HG02623 (cell line): ENCODE measurements around the gene C3orf52.
A peak's percentile ranks its signal among the peaks of the same experiment; 100 is the strongest.

Experiments used
- ATAC-seq: cut with Tn5 transposase; IDR thresholded peaks from one replicate; pipeline ENCODE4 v1.9.1; 2021; ENCODE audit warnings: moderate library complexity; ENCODE audit not compliant: unreplicated experiment

C3orf52 gene

DNA sequence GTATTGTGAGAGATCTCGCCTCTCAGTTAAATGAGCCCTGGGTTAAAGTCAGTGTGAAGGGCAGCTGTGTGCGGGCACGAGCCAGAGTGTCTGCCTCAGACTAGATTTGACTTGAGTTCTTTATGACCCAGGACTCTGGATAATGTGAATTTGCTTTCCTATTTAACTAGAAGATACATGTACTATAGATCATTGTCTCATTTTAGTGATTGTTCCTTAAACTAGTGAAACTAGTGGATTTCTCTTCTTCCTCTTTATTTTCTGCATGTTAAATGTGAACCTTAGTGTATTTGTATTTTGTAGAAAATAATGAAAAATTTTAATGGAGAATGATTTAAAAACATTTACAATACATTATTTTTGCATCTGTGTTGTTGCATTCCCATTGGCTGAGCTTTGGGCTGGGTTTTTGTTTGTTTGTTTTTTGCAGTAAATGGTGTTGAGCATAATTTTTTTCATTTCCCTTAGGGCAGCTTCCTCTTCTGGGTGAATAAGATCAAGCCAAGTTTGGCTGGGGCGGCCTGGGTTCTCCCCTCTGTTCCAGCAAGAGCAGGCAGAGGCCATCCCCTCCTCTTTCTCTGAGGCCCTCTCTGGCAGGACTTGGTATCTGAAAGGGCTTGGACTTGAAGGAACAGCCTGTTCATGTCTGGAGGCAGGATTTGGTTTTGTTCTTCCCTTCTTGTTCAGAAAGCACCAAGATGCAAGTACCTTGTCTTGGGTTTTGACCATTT lies 31.8 kb downstream of the C3orf52 start:
- no peak for ATAC-seq

DNA sequence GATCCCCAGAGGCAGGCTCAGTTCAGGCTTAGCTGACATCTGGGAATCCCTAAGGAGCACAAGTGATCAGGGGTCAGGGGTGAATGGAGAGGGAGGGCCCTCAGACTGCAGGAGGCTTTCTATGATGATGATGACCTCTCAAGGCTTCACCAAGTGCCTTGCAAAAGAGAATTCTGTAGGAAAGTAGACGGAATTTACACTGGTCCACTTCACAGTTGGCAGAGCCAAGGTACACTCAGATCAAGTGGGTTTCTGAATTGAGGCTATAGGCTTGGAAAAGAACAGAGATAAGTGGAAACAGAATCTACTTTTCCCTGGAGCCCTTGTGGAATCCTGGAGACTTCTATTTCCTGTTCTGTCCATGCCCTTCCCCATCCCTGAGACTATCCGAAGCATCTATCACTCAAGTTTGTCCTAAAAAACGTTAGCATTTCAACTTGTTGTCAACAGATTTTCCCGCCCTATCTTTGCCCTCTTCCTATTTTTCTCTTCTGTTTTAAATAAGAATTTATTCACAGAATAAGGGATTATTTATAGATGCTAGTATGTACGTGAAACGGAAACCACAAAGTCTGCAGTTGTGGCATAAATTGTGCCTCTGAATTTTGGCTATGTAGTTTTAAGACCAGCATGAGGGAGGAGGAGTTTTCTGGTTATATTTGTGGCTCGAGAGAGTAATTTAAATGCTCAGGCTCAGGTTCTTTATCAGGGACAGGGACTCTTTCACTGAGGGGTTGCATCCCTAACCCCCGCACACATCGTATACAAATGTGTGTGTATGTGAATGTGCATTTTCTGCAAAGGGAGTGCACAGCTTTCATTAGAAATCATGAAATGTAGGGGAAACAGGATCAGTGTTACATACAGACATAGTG lies 34.0 kb downstream of the C3orf52 start:
- no peak for ATAC-seq

DNA sequence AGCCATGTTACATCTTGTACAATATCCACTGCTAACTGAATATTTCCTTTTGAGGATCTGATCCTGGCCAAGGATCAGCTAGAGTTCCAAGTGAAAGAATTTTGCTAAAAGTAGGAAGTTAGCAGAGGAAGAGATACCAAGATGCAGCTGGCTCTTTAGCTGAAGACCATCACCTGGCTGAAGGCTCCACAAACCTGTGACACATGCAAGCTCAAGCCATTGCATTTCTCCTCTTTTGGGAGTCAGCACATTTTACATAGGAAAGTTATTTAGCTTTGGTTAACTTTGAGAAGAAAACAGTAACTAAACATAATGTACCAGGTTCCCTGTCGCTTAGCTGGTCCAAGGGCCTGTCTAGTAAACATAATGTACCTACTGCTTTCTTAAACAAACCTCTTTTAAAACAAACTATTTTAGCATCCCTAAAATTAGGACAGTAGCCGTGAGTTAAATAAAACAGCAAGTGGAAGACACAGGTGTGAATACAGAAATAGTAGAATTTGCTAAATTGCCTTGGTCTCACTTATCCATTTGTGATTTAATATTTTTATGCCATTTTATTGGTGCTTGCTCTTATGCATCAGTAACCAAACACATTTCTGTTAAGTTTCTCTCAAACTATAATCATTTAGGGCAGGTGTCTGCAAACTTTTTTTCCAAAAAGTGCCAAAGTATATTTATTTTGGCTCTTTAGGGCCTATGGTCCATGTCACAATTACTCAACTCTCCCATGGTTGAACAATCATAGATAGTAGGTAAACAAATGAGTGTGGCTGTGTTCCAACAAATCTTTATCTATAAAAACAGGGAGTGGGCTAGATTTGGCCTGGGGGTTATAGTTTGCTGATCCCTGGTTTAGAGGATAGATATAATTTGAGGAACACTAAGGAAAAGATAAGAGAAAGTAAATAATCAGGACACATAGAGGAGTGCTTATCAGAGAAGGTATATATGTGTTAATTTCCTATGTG lies 35.7 kb downstream of the C3orf52 start:
- ATAC-seq = no peak

DNA sequence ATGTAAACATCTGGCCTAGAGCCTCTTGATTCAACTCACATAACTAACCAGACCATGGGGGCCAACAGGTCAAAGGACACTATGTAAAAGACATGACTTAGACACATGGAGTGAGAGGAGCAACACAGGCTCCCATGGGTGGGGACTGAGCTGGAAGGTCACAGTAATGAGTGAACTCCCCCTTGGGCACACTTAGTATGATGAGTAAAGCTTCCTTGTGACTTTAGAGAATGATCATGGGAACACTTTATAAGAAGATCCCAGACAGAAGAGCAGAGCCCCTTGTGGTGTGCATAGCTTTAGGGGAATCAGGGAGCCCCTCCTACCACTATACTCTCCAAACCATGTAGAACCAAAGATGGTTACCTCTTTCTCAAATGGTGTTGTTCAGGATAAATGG lies 36.7 kb downstream of the C3orf52 start:
- no peak for ATAC-seq

DNA sequence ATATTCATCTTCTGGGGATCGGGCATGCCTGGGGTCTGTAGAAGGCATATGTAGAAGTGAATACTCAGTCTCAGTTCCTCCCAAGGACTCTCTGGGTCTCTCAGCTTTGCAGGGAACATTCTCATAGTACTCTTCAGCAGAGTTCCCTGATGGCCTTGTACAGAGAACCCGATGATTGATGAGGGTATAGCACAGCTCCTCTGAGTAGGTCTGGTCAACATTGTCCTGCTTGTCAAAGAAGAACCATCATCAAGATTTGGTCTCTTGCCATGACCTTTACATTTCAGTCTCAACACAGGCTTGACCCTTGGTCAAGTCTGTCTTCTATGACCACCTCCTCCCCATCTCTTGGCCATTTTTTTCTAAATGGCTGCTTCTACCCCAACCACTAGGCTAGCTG lies 37.4 kb downstream of the C3orf52 start:
- ATAC-seq = no peak

DNA sequence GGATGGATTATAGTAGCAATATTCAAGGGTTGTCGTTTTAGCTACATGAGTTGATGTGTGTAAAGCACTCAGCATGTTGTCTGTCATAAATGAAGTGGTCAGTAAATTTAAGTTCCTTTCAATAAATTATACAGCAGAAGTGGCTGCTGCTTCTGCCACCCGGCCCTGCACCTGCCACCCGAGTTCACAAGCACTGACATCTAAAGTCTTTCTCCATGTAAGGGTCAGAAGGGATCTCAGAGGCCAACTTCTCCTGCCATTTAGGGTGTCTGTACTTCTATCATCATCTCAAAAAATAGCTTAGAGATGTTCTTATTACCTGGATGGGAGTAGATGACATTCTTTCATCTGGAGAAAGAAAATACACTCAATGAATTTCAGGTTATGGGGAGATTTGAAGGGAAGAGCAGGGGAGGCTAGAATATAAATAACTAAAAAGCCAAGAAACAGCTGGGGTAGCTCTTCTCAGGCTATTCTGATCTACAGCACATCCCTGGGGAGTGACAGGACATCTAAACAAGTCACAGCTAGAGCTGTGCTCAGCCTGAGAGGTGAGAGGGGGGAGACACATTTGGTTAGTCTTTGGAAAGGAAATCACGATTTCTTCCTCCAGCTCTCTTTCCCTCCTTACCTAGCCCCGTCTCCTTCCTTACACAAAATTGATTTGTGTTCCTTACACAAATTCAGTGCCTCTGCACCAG lies 38.9 kb downstream of the C3orf52 start:
- ATAC-seq = no peak

DNA sequence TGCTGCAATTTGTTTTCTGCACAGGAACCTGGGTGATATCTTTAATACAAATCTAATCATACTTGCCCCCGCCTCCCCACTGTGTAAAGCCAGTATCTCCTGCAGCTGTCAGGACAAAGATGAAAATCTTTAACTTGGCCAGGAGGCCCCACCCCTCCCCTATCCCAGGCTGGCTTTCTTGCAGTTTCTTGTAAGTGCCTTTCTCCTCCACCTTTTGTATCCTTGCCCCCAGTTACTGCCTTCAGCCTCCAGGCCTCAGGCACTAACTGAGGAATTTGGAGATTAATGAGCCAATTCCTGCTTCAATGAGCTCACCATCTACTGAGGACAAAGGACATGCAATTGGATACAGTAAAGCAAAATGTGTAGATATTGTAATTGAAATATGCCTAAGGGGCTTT lies 40.3 kb downstream of the C3orf52 start:
- ATAC-seq = no peak

DNA sequence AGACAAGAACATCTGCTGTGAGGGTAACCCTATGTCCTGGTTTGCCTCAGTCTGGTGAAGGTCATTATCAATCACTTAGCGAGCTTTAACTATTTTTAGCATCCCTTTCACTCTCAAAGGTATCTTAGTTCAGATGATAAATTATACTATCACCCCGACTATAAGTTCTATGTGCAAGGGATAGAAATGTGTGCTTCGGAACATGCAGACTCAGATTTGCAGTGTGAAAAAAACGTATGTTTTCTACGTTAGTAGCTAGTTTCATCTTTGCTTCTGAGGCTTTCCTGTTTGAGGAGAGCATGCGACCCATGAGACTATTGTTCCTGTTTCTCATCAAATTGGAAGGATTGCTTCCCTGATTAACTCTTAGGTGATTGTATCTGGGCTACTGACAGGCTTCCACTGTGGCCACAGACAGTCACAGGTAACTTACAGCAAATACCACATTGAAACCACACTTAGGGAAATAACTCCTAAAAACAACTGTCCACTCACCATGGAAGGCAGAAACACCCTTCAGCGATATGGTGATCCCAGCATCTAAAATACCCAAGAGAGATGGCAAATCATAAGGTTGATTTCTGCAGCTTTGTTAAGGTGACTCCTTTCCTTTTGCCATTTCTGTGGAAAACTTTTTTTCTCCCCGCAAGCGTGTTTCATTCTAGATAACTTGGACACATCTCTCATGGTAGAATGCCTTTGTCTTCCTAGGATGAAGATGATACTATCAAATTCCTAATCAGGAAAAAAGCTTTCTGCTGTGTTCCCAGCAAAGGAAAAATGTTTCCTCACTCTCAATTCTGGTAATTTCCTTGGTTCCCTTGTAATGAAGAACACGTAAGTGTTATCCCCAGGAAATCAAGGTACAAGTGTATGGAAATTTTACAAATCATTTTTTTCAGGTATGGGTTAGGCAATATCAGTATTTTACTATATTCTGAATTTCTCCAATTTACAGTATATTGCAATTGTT lies 41.6 kb downstream of the C3orf52 start:
- ATAC-seq = no peak

DNA sequence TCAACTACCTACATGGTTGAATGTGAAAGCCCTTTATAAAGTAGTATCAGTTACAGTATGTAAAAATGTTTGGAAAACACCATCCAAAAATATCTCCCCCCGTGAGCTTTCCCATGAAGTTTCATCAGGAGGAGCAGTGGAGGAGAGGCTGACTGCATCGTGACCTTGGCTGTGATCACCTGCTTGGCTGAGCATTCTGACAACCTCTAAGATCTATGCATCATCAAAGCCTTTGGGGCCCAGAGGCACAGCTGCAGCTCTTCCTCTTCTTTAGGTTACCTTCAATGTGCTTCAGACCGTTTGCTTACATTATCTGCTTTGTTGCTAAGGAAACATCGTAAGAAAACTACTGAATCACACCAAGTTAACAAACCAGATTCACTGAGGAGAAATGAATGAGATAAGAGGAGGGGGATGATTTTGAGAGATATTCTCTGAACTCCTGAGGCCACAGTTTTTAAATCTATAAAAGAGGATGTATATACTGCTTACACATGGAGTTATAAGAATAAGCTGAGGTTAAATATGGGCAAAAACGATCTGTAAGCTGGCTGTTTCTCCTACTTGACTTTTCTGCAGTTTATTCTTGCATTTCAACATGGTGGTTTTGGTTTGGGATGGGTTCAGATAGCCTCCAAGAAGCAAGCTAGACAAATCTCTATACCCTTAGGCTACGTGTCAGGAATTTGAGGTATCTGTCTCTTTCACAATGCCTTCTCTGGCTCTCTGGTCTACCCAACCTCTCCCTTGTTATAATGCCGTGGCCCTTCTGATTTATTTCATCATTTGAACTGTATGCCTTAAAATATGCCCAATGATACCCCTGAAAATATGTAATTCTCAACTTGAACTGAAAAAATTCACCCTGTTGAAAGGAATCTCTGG lies 42.9 kb downstream of the C3orf52 start:
- peak; percentile 31 for ATAC-seq

DNA sequence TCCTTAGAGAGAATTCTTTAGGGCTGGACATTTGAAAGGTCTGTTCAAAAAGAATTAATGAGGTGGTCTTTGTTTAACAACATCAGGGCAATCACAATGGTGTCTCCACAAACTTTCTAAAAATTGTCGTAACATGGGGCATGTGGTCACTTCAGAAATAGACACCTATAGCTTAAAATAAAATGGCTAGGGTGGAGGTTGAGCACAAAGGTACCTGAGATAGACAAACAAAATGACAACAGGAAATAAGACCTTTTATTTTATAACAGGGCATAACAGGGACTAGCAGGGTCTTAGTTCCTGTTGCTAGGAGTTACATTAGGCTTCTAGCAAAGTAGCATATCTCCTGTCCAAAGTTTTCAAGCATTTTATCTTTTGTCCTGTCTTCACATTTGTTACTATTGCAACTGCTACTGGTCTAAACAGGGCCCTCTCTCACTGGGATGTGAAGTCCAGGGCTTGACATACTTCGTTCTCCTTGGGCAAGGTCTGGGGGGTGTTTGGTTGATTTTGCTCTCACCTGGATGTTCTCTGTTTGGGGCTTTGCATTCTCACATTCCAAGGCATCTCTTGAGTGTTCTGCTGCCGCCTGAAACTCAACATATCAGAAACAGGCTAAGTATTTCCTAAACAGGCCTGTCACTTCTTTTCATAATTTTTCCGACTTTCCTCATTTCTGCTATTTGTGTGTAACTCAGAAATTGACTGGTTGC lies 43.9 kb downstream of the C3orf52 start:
- ATAC-seq = no peak

DNA sequence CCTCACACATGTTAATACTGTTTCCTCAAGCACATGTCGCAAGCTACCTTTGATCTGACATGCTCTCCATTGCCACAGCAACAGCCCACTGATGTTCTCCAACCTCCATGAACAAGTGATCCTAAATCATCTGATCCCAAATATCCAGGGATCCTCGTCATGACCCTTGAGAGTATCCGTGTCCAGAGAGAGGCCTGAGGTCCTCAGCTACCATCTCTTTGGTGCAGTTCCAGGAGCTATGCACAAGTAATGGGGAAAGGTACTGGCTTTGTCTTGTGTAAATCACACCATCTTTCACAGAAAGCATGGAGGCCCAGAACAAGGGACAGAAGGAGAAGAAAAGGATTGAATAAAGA lies 44.4 kb downstream of the C3orf52 start:
- no peak for ATAC-seq

DNA sequence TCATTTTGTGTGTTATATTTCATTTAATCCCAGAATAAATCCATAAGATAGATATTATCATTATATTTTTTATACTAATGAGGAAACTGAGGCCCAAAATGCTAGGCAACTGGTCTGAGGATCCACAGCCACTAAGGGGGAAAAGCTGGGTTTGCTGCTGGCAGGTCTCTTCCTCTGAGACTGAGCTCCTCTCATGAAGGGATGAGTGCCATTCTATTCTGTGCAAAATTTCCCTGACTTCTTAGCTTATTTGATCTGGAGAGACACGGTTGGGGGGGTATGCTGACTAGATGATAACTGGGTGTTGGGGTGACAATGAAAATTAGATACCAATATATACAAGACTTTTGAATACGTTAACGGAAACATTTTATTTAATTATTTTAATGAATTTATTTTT lies 44.9 kb downstream of the C3orf52 start:
- no peak for ATAC-seq

DNA sequence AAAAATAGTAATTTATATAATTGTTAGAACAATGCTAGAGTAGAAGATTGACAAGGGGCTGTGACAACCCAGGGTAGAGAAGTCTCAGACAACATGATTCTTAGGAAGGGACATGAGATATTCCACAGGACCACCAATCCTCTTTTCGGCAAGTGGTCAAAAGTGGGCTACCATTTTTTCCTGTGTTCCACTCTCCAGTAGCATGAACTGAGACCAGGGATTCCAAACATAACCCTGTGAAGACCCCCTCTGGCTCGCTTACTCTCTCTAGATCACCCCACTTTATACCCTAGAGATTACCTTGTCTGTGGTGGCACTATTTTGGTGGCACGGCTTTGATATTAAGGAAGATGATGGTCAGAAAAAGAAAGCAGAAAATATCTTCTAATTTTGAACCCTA lies 45.9 kb downstream of the C3orf52 start:
- ATAC-seq = no peak

DNA sequence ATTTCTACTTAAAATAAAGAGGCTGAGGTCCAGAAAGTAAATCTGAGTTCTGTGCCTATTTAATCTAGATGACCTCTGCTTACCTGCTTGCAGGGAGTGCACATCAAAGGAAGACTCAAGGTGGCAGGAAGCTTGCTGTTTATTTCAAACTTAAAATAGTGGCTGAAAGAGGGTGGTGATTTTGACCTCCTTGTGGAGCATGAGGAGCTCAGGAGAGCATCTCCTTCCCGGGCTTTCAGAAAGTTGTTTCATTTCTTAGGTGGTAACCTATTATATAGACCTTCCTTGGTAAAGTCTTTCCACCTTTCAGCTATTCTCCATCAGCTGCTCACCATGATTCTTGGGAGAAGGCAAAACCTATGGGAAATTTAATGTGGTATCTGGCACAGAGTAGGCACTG lies 46.4 kb downstream of the C3orf52 start:
- ATAC-seq = no peak

DNA sequence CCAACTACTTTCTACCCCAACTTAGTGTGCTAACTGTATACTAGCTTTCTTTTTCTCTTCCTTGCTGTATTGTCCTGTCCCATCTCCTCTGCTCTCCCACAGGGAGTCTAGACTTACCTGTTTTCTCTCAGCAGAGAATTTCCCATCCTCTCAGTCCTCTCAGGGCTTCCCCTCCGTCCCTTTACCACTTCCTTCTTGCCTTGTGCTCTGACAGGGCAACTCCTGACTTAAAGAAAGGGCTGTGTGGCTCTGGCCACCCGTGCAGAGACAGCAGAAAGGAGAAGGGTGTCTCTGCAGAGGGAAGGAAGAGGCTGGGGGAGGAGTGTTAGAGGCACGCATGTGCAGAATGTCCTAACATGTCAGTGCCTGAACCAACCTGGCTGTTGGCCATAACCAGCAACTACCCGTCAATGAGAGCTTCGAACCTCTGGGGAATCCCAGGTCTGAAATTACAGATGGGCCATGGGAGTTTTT lies 46.8 kb downstream of the C3orf52 start, which contains the start of gene GCSAM:
Gene GCSAM (minus strand): TSS at position 274 of the 474 bp plus-strand sequence. CDS start 128 bp downstream, at position 146.
- ATAC-seq = peak; percentile 78

DNA sequence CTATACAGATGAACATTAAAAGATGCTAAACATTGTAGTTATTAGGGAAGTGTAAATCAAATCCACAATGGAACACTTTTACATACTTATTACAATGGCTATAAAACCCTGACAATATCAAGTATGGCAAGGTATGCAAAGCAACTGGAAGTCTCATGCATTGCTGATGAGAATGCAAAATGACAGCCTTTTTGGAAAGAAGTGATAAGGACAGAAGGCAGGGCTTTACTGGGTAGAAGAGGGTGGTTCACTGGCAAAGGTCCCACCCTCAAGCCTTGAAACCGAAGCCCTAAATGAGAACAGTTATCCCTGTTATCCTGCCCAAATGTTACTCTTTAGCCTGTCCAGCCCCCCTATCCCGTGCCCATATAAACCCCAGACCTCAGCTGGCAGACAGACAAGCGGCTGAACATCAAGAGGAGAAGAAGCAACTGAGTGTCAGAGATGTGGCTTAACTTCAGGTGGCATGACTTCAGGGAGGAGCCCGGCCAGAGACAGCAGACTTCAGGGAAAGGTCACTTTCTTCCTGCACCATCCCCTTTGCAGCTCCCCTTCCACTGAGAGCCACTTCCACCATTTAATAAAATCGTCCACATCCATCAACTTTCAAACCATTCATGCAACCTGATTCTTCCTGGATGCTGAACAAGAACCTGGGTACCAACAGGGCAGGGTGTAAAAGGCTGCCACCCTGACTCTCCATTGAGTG lies 47.6 kb downstream of the C3orf52 start:
- no peak for ATAC-seq
